ENCODE measurements around the gene VPS45.

VPS45 gene

DNA sequence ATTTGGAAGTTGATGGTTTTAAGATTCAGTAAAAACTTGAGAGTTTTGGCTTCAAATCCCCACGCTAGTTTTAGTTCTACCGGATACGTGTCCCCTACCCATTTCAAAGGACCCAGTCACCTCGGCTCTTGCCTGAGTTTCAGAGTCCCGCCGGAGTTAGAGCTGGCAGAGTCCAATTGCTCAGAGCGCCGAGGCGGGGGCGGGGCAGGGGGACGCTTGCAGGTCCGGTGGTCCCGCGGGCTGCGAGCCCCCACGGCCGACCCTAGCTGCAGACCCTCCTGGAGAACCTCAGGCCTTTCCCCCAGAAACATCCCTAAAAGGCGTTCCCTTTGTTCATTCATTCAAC, 765 bp upstream of the VPS45 start:
- peak; percentile 44 for DNase-seq (ENCODE audit: low read depth, low spot score)

DNA sequence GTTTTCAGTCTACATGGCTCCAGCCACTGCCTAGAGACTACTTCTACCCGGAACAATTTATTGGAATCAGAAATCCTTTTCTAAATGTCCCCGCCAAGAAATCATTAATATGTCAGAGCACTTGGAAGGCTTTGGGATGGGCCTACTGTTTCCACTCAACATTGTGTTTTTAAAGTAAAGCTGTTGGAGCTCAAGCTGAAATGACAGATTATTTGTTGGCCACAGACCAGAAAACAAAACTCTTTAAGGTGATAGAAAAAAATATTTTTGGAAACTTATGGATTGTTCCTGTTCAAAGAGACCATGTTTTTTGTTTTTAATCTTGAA, 496 bp downstream of the VPS45 start:
- DNase-seq (ENCODE audit: low read depth, low spot score), result no peak
- peak overlapping the region; percentile 74 for H3K4me3 ChIP-seq (ENCODE audit: low read length)

More for the DNA sequence above, 765 bp upstream of the VPS45 start:
- peak overlapping the region; percentile 74 for H3K4me3 ChIP-seq (ENCODE audit: low read length)

DNA sequence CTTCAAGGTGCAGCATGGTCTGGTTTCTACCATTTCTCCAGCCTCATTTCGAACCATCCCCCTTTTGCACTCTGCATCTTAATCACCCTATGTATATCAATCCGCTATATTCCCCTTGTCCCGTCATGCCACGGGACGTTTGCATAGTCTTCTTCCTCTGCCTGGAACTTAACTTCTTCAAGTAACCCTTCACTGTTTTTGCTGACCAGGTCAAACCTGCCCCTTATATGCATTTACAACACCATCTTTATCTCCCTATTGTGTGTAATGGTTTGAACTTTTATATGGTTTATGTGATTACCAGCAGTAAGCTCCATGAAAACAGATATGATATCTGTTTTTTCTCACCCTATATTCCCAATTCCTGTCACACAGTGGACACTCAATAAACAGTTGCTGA, 2.3 kb downstream of the VPS45 start:
- H3K4me3 ChIP-seq (ENCODE audit: low read length), result no peak overlapping the region
- no peak for DNase-seq (ENCODE audit: low read depth, low spot score)

GRCh38 chr1:150072959-150073358, 5.4 kb downstream of the VPS45 start:
- H3K4me3 ChIP-seq (ENCODE audit: low read length), result no peak overlapping the region
- peak; percentile 31 for DNase-seq (ENCODE audit: low read depth, low spot score)

DNA sequence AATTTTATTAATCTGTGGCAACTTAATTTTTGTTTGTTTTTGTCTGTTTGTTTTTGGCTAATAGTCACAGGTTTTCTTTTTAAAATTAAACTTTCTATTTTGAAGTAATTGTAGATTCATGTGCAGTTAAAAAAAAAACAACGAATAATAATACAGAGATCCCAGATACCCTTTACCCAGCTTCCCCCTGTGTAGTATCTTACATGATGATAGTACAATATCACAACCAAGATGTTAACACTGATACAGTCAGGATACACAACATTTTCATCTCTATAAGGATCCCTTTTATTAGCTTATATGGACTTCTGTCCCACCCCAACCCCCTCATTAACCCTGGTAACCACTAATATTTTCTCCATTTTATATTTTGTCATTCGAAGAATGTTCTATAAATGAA, 5.9 kb downstream of the VPS45 start:
- no peak overlapping the region for H3K4me3 ChIP-seq (ENCODE audit: low read length)
- DNase-seq (ENCODE audit: low read depth, low spot score), result no peak

DNA sequence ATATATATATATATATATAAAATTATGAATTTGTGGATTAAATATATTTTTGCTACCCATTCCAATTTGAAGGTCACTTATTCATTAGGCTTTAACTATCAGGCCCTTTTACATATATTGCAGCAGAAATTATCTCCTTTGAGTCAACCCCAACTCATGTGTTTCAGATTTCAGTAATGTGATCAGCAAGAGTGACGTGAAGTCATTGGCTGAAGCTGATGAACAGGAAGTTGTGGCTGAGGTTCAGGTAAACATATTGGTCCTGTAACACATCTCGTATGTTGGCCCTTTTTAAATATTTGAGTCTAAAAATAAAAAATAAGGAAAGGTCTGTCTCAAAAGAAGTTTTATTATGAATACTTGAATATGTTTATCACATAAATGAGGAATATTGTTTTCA, 8.5 kb downstream of the VPS45 start:
- no peak overlapping the region for H3K4me3 ChIP-seq (ENCODE audit: low read length)
- no peak for DNase-seq (ENCODE audit: low read depth, low spot score)

DNA sequence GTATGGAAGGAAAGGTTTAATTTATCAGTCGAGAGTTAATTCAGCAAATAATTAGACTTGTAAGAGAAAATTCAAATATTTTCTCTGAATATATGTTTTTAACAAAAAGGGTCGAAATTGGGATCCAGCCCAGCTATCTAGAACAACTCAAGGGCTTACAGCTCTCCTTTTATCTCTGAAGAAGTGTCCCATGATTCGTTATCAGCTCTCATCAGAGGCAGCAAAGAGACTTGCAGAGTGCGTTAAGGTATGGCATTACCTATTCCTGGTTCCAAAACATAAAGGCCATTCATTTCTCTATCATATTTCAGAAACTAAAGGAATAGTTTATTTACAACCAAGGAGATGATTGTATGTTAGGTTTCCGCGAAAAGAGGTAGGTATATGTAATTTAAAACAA, 9.4 kb downstream of the VPS45 start:
- DNase-seq (ENCODE audit: low read depth, low spot score), result no peak
- no peak overlapping the region for H3K4me3 ChIP-seq (ENCODE audit: low read length)

DNA sequence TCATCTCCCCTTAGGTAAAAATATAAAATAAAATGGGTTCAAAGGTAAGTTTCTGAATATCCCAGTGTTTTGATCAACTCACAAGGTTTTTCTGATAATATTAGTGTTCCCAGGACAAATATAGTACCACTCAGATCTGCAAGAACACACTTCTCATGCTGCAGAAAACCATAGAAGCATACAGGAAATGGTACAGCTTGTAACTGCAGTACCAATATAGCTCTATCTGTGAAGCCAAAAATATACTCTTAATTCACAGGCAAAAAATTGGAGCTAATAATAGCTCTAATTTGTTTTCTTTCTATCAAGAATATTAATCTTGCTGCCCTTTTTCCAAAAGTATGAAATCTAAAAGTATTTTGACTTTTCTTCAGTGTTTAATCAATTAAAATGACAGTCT, 13.2 kb downstream of the VPS45 start:
- no peak for DNase-seq (ENCODE audit: low read depth, low spot score)
- no peak overlapping the region for H3K4me3 ChIP-seq (ENCODE audit: low read length)

DNA sequence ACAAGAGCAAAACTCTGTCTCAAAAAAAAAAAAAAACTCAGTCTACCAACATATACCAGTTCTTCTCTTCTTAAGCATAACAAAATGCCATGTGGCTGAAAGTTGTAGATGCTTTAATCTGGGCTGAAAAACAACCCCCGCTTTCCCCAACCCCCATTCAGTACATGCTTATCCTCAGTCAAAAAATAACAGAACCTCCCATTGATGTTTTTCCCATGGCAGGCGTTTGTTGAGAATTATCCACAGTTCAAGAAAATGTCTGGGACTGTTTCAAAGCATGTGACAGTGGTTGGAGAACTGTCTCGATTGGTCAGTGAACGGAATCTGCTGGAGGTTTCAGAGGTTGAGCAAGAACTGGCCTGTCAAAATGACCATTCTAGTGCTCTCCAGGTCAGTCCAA, 14.9 kb downstream of the VPS45 start:
- H3K4me3 ChIP-seq (ENCODE audit: low read length), result no peak overlapping the region
- no peak for DNase-seq (ENCODE audit: low read depth, low spot score)

GRCh38 chr1:150083907-150084306, 16.3 kb downstream of the VPS45 start:
- H3K4me3 ChIP-seq (ENCODE audit: low read length), result no peak overlapping the region
- no peak for DNase-seq (ENCODE audit: low read depth, low spot score)

- DNase-seq (ENCODE audit: low read depth, low spot score), result no peak
- H3K4me3 ChIP-seq (ENCODE audit: low read length), result no peak overlapping the region
These were observed 17.8 kb downstream of the VPS45 start for GRCh38 chr1:150085406-150085805.

DNA sequence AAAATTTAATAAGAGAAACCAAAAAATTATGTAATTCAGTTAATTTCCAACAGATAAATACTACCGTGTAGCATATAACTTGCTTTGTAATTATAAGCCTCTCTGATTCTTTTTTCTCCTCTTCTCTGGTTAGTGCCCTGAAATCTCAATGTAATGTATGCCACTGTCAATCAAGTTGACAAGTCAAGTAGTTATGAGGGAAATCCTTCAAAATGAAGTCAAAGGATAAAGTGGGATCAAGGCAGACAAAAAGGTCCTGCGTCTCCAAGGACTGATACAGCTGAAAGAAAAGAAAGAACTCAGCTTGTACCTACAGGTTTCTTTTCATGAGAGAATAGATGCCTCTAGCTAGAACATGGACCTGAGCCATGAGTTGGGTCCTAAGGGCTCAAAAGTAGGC, 19.8 kb downstream of the VPS45 start:
- no peak overlapping the region for H3K4me3 ChIP-seq (ENCODE audit: low read length)
- no peak for DNase-seq (ENCODE audit: low read depth, low spot score)

DNA sequence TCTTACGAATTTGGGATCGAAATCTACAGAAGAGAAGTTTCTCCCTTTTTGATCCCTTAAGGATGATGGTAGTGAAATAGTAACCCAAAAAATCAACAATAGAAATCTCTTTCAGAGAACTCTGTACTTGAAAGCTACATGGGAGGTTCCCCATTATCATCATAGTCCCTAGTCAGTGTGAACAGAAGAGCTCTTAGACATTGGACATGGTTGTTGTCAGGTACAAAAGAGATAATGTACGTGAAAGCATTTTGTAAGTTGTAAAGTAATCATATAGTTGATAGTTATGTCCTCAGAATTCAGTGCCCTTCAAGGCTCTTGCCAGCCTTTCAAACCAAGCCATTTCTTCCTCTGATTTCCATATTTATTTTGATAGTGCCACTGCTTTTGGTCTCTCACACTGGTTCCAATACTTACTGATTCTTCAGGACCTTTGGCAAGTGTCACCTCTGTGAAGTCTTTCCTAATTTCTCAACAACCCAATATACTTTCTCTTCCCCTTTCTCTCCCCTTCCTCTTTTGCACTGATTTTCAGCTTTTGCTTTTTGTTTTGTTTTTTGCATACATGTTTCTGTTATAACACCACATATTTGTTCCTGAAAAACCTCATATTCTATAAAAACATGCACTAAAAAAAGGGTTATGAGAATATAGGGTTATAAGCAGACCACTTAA, 22.4 kb downstream of the VPS45 start:
- no peak for DNase-seq (ENCODE audit: low read depth, low spot score)
- H3K4me3 ChIP-seq (ENCODE audit: low read length), result no peak overlapping the region

DNA sequence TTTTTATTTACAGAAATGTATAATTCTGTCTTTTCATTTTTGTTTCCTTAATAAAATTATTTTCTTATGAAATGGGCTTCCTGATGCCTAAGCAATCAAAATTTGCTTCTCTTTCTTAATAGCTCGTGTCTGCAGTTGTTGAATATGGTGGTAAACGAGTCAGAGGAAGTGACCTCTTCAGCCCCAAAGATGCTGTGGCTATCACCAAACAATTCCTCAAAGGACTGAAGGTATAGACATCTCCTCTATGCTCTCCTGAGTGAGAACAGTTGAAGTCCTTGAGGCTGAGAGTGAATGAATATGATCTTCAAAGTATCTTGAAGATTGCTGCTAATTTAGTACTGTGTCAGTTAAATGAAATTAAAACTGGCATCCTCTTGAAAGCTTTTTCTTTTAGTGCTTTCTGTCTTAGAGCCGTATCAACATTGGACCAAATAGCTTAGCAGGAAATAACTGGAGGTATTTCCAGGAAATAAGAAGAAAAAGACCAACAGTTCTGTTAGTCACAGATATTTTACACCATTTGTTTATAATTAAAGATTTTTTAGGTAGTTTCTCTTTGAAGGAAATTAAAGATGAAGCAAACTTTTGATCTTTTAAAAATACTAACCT, 24.7 kb downstream of the VPS45 start:
- DNase-seq (ENCODE audit: low read depth, low spot score), result no peak
- H3K4me3 ChIP-seq (ENCODE audit: low read length), result no peak overlapping the region

- no peak for DNase-seq (ENCODE audit: low read depth, low spot score)
- H3K4me3 ChIP-seq (ENCODE audit: low read length), result no peak overlapping the region
These were observed 26.2 kb downstream of the VPS45 start for GRCh38 chr1:150093805-150094204.

DNA sequence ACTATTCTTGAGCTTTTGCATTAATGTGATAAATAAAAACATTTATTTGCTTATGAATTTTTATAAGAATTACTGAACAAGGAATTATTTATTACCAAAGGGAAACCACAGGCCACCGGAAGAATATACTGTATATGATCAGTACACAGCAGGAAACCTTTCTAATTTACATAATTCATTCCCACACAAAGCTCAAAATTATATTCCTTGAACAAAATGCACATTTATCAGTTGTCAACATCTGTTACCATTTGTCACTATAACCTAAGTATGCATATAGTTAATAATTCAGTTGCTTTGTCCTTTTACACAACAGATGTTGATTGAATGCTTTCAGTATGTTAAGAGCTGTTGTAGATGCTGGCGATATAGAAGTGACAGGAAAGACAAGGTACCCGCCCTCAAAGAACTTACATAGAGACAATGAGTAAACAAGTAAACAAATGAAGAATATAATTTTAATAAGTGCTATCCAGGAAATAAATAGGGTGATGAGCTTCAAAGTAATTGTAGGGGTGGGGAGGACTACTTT, 27.2 kb downstream of the VPS45 start:
- no peak overlapping the region for H3K4me3 ChIP-seq (ENCODE audit: low read length)
- no peak for DNase-seq (ENCODE audit: low read depth, low spot score)

GRCh38 chr1:150102986-150103385, 35.4 kb downstream of the VPS45 start:
- DNase-seq (ENCODE audit: low read depth, low spot score), result no peak
- H3K4me3 ChIP-seq (ENCODE audit: low read length), result no peak overlapping the region

GRCh38 chr1:150106341-150106740, 38.8 kb downstream of the VPS45 start:
- peak; percentile 63 for DNase-seq (ENCODE audit: low read depth, low spot score)
- no peak overlapping the region for H3K4me3 ChIP-seq (ENCODE audit: low read length)

GRCh38 chr1:150109586-150109985, 42.0 kb downstream of the VPS45 start:
- H3K4me3 ChIP-seq (ENCODE audit: low read length), result no peak overlapping the region
- peak; percentile 15 for DNase-seq (ENCODE audit: low read depth, low spot score)

GRCh38 chr1:150110116-150110515, 42.5 kb downstream of the VPS45 start:
- H3K4me3 ChIP-seq (ENCODE audit: low read length), result no peak overlapping the region
- peak; percentile 12 for DNase-seq (ENCODE audit: low read depth, low spot score)

- DNase-seq (ENCODE audit: low read depth, low spot score), result no peak
- no peak overlapping the region for H3K4me3 ChIP-seq (ENCODE audit: low read length)
These were observed 44.1 kb downstream of the VPS45 start for GRCh38 chr1:150111670-150112069.
